Measurements from ENCODE around the gene SP9.

Gene SP9

DNA sequence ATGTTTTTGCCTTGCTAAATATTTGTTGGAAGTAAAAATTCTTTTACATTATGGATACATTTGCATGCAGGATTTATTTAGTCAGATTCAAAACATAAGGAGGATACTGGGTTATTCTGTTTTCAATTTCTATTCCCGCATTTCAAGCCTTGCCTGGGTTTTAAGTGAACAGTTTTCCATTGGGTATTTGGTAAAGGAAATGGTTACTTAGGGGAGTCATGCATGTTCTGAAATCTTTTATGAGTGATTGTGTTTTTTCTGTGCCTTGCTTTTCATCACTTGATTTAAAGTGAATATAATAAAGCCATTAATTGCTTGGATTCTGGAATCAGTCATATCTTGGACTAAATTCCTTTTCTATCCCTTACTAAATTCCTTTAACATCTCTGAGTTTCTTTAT lies 12.0 kb upstream of the SP9 start:
- TF ChIP-seq, protein P1, sequence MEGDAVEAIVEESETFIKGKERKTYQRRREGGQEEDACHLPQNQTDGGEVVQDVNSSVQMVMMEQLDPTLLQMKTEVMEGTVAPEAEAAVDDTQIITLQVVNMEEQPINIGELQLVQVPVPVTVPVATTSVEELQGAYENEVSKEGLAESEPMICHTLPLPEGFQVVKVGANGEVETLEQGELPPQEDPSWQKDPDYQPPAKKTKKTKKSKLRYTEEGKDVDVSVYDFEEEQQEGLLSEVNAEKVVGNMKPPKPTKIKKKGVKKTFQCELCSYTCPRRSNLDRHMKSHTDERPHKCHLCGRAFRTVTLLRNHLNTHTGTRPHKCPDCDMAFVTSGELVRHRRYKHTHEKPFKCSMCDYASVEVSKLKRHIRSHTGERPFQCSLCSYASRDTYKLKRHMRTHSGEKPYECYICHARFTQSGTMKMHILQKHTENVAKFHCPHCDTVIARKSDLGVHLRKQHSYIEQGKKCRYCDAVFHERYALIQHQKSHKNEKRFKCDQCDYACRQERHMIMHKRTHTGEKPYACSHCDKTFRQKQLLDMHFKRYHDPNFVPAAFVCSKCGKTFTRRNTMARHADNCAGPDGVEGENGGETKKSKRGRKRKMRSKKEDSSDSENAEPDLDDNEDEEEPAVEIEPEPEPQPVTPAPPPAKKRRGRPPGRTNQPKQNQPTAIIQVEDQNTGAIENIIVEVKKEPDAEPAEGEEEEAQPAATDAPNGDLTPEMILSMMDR (IDR thresholded peaks at IDR 0.05; ENCODE audit: insufficient read depth, low read length, missing control alignments), result no peak
- no peak for DNase-seq (ENCODE audit: low read depth, low spot score)
- CTCF ChIA-PET, result no interaction called here
- H3K4me3 ChIP-seq (ENCODE audit: low read depth, low read length), result no peak overlapping the region
- POLR2A ChIA-PET, result no interaction called here

DNA sequence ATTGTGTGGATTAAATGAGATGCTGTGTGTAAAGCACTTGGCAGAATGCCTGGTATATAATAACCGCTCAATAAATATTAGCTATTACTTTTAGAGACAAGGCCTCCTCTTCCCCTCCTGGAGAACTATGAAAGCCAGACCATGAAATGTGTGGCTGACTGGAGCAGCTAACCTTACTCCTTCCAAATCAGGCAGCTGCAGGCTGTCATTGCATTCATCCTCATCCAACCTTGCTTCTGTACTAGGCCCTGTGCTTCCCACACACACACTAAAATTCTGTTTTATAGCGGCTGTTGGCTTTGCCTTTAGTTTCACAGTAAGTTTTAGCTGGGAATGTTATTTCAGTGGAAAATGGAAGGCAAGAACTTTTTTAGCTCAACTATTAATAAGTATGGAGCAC lies 10.2 kb upstream of the SP9 start:
- CTCF ChIA-PET, result interaction anchor here (0.9 to 2.8 kb wide), 4 partner anchors 11 to 76 kb away, joined by 5 to 16 read pairs (median 8); partner anchors contain the start of genes OLA1 and SP9
- POLR2A ChIA-PET, result no interaction called here
- TF ChIP-seq, protein P1 (IDR thresholded peaks at IDR 0.05; ENCODE audit: insufficient read depth, low read length, missing control alignments), result no peak
- no peak for DNase-seq (ENCODE audit: low read depth, low spot score)
- no peak overlapping the region for H3K4me3 ChIP-seq (ENCODE audit: low read depth, low read length)

- DNase-seq (ENCODE audit: low read depth, low spot score), result no peak
- POLR2A ChIA-PET, result no interaction called here
- H3K4me3 ChIP-seq (ENCODE audit: low read depth, low read length), result peak overlapping the region; percentile 64
- CTCF ChIA-PET, result interaction anchor here (1.6 to 2.8 kb wide), 3 partner anchors 10 to 19 kb away, joined by 5 to 16 read pairs (median 11); partner anchors contain the start of gene SP9
- TF ChIP-seq, protein P1 (IDR thresholded peaks at IDR 0.05; ENCODE audit: insufficient read depth, low read length, missing control alignments), result no peak
These were observed 9.2 kb upstream of the SP9 start for GRCh38 chr2:174325373-174326160.

GRCh38 chr2:174326161-174327020 lies 8.4 kb upstream of the SP9 start:
- TF ChIP-seq, protein P1 (IDR thresholded peaks at IDR 0.05; ENCODE audit: insufficient read depth, low read length, missing control alignments), result no peak
- no peak for DNase-seq (ENCODE audit: low read depth, low spot score)
- ChIA-PET CTCF (interaction anchor here (0.8 to 2.8 kb wide), 4 partner anchors 9 to 18 kb away, joined by 3 to 16 read pairs (median 8); partner anchors contain the start of gene SP9), POLR2A (interaction anchor here (0.6 kb wide), 1 partner anchor 485 kb away, joined by 3 read pairs; no protein-coding TSS in a partner anchor)
- H3K4me3 ChIP-seq (ENCODE audit: low read depth, low read length), result peak overlapping the region; percentile 64

DNA sequence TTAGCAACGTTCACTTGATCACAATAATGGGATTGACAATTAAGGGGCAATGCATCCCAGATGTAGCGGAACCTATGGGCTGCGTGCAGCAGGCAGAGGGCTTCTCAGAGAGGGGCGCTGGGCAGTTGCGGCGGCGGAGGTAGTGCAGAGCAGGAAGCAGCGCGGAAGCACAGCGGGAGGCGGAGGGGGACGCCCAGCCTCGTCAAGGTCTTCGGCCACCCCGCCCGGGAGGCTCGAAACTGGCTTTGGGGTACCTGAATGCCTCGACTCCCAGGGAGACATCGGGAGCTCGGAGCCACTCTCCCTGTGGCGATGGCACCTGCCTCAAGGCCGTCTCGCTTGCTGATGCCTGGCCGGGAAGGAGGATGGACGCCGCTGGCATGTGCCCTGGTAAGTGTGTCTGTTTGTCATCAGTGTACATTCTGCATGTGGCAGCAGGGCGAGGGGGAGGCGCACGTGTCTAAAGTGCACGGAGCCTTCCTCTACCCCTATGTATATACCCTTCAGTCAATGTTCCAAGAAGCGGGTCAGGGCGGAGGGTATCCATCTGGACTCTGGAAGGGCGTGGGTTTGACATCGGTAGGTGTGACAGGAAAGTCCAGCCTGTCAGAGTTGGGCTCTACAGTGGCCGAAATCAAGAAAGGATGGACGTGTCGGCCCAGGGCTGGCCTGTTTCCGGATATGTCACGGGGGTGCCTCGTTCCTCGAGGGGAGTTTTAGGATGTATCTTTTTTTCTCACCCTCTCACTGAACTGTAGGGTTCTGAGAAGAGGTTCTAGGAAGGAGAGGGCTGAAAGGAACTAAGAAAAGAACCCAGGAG lies 7.5 kb upstream of the SP9 start:
- CTCF ChIA-PET, result interaction anchor here (0.8 kb wide), 1 partner anchor 17 kb away, joined by 3 read pairs; no protein-coding TSS in a partner anchor
- POLR2A ChIA-PET, result interaction anchor here (0.6 kb wide), 1 partner anchor 486 kb away, joined by 3 read pairs; no protein-coding TSS in a partner anchor
- H3K4me3 ChIP-seq (ENCODE audit: low read depth, low read length), result peak overlapping the region; percentile 64
- DNase-seq (ENCODE audit: low read depth, low spot score), result no peak
- TF ChIP-seq, protein P1 (IDR thresholded peaks at IDR 0.05; ENCODE audit: insufficient read depth, low read length, missing control alignments), result no peak
